HCT116 (cell line): Measurements from ENCODE around the gene SLC66A3. TPM values are rescaled to one million over a fixed set of nuclear protein-coding genes. Genes with fewer than 3 reads are reported as not detected.

Experiments used
- ATAC-seq: fragments of 200-7000 bp; cut with Tn5 transposase; 2 replicates; pipeline ENCODE4 v1.9.1; 2020; ENCODE audit warnings: mild to moderate bottlenecking, moderate library complexity
- BruUV-seq: library from RNA; stranded (reverse); fragments of 400-500 nt; replicated peaks from 2 replicates; lab custom pipeline; 2021; lab: Mats Ljungman, UMichigan
- CTCF ChIA-PET: fragments of 300-600 bp; sonication (Branson Sonifier 250); formaldehyde crosslinking; loops from one replicate; lab custom pipeline; 2021; ENCODE audit warnings: antibody characterized with exemption; lab: Charles Lee
- POLR2A ChIA-PET: fragments of 300-600, 350-600 bp; sonication (Branson Sonifier 250); formaldehyde crosslinking; loops from one replicate; lab custom pipeline; 2021; ENCODE audit warnings: antibody characterized with exemption; lab: Charles Lee
- RAD21 ChIA-PET, 2 experiments: fragments of 300-600 bp; sonication (Branson Sonifier 250); formaldehyde crosslinking; loops; one replicate each; lab custom pipeline; 2023; ENCODE audit warnings: low total read pairs in 2 of 2; ENCODE audit not compliant: uncharacterized antibody in 2 of 2, unreplicated experiment in 2 of 2, low non-redundant PET in 1 of 2; lab: Charles Lee
- DNase-seq: peaks from one replicate; pipeline ENCODE4 v3.0.0-alpha.2; 2010; ENCODE audit warnings: low read depth, low spot score
- H2AFZ ChIP-seq: fragments of 200-600 bp; shearing (Covaris generic), sonication (generic); 2 replicates; pipeline ENCODE4 v1.6.1; 2017; ENCODE audit warnings: low read depth, mixed run types, mixed read lengths, antibody characterized with exemption, low read length; ENCODE audit not compliant: poor library complexity, severe bottlenecking
- H3K27ac ChIP-seq: 2 replicates; pipeline ENCODE4 v1.5.1; 2012; ENCODE audit warnings: low read depth, low read length
- H3K27me3 ChIP-seq: fragments of 200-600 bp; sonication (generic); 2 replicates; pipeline ENCODE4 v1.6.1; 2016; ENCODE audit warnings: mixed run types, low read length, mixed read lengths; ENCODE audit not compliant: insufficient read depth
- H3K36me3 ChIP-seq, 2 experiments: fragments of 200-500 bp in 1 of 2; fragments of 200-600 bp in 1 of 2; sonication (Bioruptor generic) in 1 of 2; sonication (generic) in 1 of 2; 2 replicates each; pipeline versions ENCODE4 v1.5.1 to v1.6.1; 2014 to 2016; ENCODE audit warnings: low read length in 2 of 2, inconsistent platforms in 1 of 2, mixed read lengths in 1 of 2, mixed run types in 1 of 2; ENCODE audit not compliant: insufficient read depth in 2 of 2, control insufficient read depth in 1 of 2
- H3K4me1 ChIP-seq, 2 experiments: fragments of 200-600 bp in 1 of 2; sonication (generic) in 1 of 2; 2 replicates each; pipeline versions ENCODE4 v1.5.1 to v1.6.1; 2012 to 2017; ENCODE audit warnings: low read length in 2 of 2, inconsistent platforms in 1 of 2, mild to moderate bottlenecking in 1 of 2, mixed read lengths in 1 of 2, mixed run types in 1 of 2, moderate library complexity in 1 of 2; ENCODE audit not compliant: insufficient read depth in 2 of 2, control insufficient read depth in 1 of 2
- H3K4me2 ChIP-seq: fragments of 200-600 bp; sonication (generic); 2 replicates; pipeline ENCODE4 v1.6.1; 2017; ENCODE audit warnings: mixed run types, low read length, mixed read lengths
- H3K4me3 ChIP-seq, 2 experiments: fragments of 200-600 bp in 1 of 2; sonication (generic) in 1 of 2; replicated peaks in 1 of 2; 2 replicates each; pipeline ENCODE4 v1.5.1; 2011 to 2016; ENCODE audit warnings: low read length in 2 of 2, control low read depth in 1 of 2, low read depth in 1 of 2, mild to moderate bottlenecking in 1 of 2, mixed read lengths in 1 of 2, mixed run types in 1 of 2
- H3K79me2 ChIP-seq: fragments of 200-600 bp; sonication (generic); 2 replicates; pipeline ENCODE4 v1.6.1; 2017; ENCODE audit warnings: mild to moderate bottlenecking, mixed run types, low read length, moderate library complexity, mixed read lengths; ENCODE audit not compliant: insufficient read depth
- H3K9ac ChIP-seq: fragments of 200-600 bp; sonication (generic); 2 replicates; pipeline ENCODE4 v1.6.1; 2016; ENCODE audit warnings: low read length, mixed read lengths
- H3K9me2 ChIP-seq: fragments of 200-600 bp; sonication (generic), shearing (Covaris generic); 2 replicates; pipeline ENCODE4 v1.6.1; 2017; ENCODE audit warnings: mixed run types, mild to moderate bottlenecking, moderate library complexity; ENCODE audit not compliant: insufficient read depth
- H3K9me3 ChIP-seq, 2 experiments: fragments of 200-500 bp in 1 of 2; fragments of 200-600 bp in 1 of 2; sonication (Bioruptor generic) in 1 of 2; sonication (generic) in 1 of 2; 2 replicates each; pipeline ENCODE4 v1.6.1; 2014 to 2017; ENCODE audit warnings: low read length in 2 of 2, mixed read lengths in 2 of 2, inconsistent platforms in 1 of 2, low read depth in 1 of 2, mild to moderate bottlenecking in 1 of 2, mixed run types in 1 of 2, moderate library complexity in 1 of 2; ENCODE audit not compliant: control insufficient read depth in 1 of 2, insufficient read depth in 1 of 2
- H4K20me1 ChIP-seq: fragments of 200-600 bp; sonication (generic), shearing (Covaris generic); 2 replicates; pipeline ENCODE4 v1.6.1; 2017; ENCODE audit warnings: mixed run types, mild to moderate bottlenecking, moderate library complexity; ENCODE audit not compliant: insufficient read depth
- ATF3 ChIP-seq: IDR thresholded peaks from 2 replicates; pipeline ENCODE4 v1.6.1; 2012
- CBX3 ChIP-seq: IDR thresholded peaks from 2 replicates; pipeline ENCODE4 v1.6.1; 2012; ENCODE audit warnings: low read depth
- CEBPB ChIP-seq: IDR thresholded peaks from 2 replicates; pipeline ENCODE4 v1.6.1; 2012; ENCODE audit warnings: low read depth
- EGR1 ChIP-seq: IDR thresholded peaks from 2 replicates; pipeline ENCODE4 v1.6.1; 2012; ENCODE audit warnings: low read depth
- ELF1 ChIP-seq: IDR thresholded peaks from 2 replicates; pipeline ENCODE4 v1.6.1; 2012; ENCODE audit warnings: low read depth, borderline replicate concordance
- EZH2 ChIP-seq: fragments of 200-600 bp; sonication (generic); IDR thresholded peaks from 2 replicates; pipeline ENCODE4 v1.6.1; 2017; ENCODE audit warnings: antibody characterized with exemption, mixed run types
- EZH2phosphoT487 ChIP-seq: fragments of 200-600 bp; IDR thresholded peaks from 2 replicates; pipeline ENCODE4 v1.6.1; 2018; ENCODE audit warnings: antibody characterized with exemption, borderline replicate concordance
- JUND ChIP-seq: IDR thresholded peaks from 2 replicates; pipeline ENCODE4 v1.6.1; 2012
- POLR2A ChIP-seq: IDR thresholded peaks from 2 replicates; pipeline ENCODE4 v1.7.0; 2011; ENCODE audit warnings: borderline replicate concordance; ENCODE audit not compliant: insufficient read depth, insufficient read length; ENCODE audit errors: extremely low read depth
- POLR2AphosphoS5 ChIP-seq: IDR thresholded peaks from 2 replicates; pipeline ENCODE4 v1.6.1; 2011; ENCODE audit warnings: mild to moderate bottlenecking, low read depth, low read length, moderate library complexity
- RAD21 ChIP-seq: IDR thresholded peaks from 2 replicates; pipeline ENCODE4 v1.6.1; 2012; ENCODE audit warnings: low read depth, mild to moderate bottlenecking
- REST ChIP-seq: IDR thresholded peaks from 2 replicates; pipeline ENCODE4 v1.6.1; 2012; ENCODE audit warnings: low read depth
- SP1 ChIP-seq: IDR thresholded peaks from 2 replicates; pipeline ENCODE4 v1.6.1; 2012; ENCODE audit warnings: low read depth
- SRF ChIP-seq: IDR thresholded peaks from 2 replicates; pipeline ENCODE4 v1.6.1; 2012; ENCODE audit warnings: low read depth
- TCF7L2 ChIP-seq: IDR thresholded peaks from 2 replicates; pipeline ENCODE4 v1.7.0; 2011; ENCODE audit warnings: borderline replicate concordance, inconsistent platforms; ENCODE audit not compliant: insufficient read depth, insufficient read length; ENCODE audit errors: extremely low read depth
- ZFX ChIP-seq: fragments of 450-650 bp; IDR thresholded peaks from 2 replicates; pipeline ENCODE4 v1.6.1; 2017
- ZNF274 ChIP-seq: fragments of 200-500 bp; sonication (Bioruptor generic); IDR thresholded peaks from 2 replicates; pipeline ENCODE4 v1.6.1; 2014; ENCODE audit warnings: mild to moderate bottlenecking, low read depth, low read length, inconsistent platforms
- intact Hi-C: fragments of 100-400 bp; cut with micrococcal nuclease; formaldehyde crosslinking; loops from 2 replicates; pipeline ENCODE4 v1.10.0; 2022
- total RNA-seq: library from RNA; stranded (reverse); gene quantifications from one replicate; pipeline ENCODE4 v1.2.1, GENCODE V29; 2021; ENCODE audit not compliant: unreplicated experiment

Gene SLC66A3
- total RNA-seq, 1 experiment from 2014 or later, result 15.9 TPM

- no peak overlapping the region for H3K4me3 ChIP-seq
- no peak for DNase-seq
- H3K27ac ChIP-seq, result no peak overlapping the region
- H3K36me3 ChIP-seq, result peaks cover 23 to 24% of the 10 kb centered on the region in 2 experiments
- ChIA-PET RAD21 (no interaction called here), POLR2A (no interaction called here), CTCF (no interaction called here)
- no peaks in the 10 kb centered on the region for H3K9me2 ChIP-seq
- ATAC-seq, result no peak
- H3K9me3 ChIP-seq, result no peaks in the 10 kb centered on the region
- intact Hi-C loops, result no loop called here
- H3K9ac ChIP-seq, result no peak overlapping the region
- peaks cover 5% of the 10 kb centered on the region for H4K20me1 ChIP-seq
- no peaks in the 10 kb centered on the region for H3K27me3 ChIP-seq
- BruUV-seq, result TSS peak; percentile 23
- no peak overlapping the region for H3K4me2 ChIP-seq
- no peak for TF ChIP-seq CBX3
- no peak for TF ChIP-seq EZH2
- no peak for TF ChIP-seq ZNF274
- TF ChIP-seq JUND, result no peak
- no peak for TF ChIP-seq SP1
- no peak for TF ChIP-seq ZFX
- TF ChIP-seq REST, result no peak
- TF ChIP-seq CEBPB, result no peak
- no peak for TF ChIP-seq TCF7L2
- TF ChIP-seq EZH2phosphoT487, result no peak
- TF ChIP-seq EGR1, result no peak
- TF ChIP-seq POLR2AphosphoS5, result no peak
- no peak for TF ChIP-seq POLR2A
- TF ChIP-seq ATF3, result no peak
- no peak for TF ChIP-seq ELF1
- no peak for TF ChIP-seq RAD21
- TF ChIP-seq SRF, result no peak
- no peaks in the 10 kb centered on the region for H3K79me2 ChIP-seq
- no peak overlapping the region for H2AFZ ChIP-seq
- no peaks in the 10 kb centered on the region for H3K4me1 ChIP-seq
Observed at GRCh38 chr2:11214770-11215169, 59.5 kb downstream of the SLC66A3 start.
